Measurements from ENCODE around the gene DPF3.

DPF3 gene

DNA sequence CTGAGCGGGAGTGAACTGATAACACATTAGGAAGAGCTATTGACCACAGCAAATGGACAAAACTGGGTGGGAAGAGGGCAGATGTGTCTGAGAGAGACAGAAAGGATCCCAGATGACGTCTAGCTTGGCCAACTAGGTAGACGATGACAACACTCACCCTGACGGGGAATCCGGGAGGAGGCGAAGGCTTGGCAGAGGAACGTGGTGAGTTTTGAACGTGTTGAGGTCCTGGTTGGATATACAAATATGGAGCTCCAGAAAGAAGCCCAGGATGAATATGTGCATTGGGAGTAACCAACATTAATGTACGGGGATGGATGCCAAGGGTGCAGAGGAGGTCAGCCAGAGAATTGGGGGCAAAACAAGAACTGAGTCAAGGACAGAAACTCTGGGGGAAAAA, 60.7 kb downstream of the DPF3 start:
- DNase-seq: no peak

- no peak for DNase-seq
Observed at GRCh38 chr14:72830786-72831594, 62.9 kb downstream of the DPF3 start.

GRCh38 chr14:72830356-72830755, 63.5 kb downstream of the DPF3 start:
- no peak for DNase-seq

GRCh38 chr14:72828604-72829003, 65.3 kb downstream of the DPF3 start:
- DNase-seq: no peak

GRCh38 chr14:72826039-72826438, 67.9 kb downstream of the DPF3 start:
- DNase-seq: no peak

DNA sequence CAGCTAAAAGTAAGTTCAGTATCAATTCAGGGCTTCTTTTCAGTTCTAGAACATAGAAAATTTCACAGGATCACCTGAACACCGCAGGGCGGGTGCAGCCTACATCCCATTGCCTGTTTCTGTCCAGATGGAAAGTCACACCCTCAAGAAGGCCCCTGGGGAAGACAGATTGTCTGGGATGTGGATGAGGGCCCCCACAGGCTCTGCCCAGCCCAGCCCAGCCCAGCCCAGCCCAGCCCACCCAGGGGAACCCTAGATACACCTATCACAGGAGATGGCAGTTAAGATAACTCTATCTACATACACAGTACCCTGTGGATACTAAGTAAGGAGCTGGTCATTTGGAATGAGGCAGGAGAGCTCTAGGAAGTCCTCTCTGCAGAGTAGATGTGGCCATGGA, 68.4 kb downstream of the DPF3 start:
- DNase-seq: no peak

DNA sequence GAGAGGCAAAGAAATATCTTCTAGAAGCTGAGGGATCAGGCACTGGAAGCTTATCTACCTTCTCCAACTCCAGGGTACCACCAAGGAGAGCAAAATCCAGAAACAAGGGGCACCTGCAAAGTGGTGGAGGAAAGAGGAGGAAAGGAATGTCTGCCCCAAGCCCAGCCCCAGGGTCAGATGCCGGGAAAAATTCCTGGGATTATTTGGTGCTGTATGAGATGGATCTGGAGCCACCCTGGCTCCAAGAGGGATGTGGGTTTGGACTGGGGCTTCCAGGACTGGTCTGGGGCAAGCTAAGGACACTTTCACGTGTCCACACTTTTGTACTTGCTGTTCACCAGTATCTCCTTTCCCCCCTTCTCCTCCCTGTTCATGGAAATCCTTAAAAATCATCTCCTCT, 69.8 kb downstream of the DPF3 start:
- no peak for DNase-seq

DNA sequence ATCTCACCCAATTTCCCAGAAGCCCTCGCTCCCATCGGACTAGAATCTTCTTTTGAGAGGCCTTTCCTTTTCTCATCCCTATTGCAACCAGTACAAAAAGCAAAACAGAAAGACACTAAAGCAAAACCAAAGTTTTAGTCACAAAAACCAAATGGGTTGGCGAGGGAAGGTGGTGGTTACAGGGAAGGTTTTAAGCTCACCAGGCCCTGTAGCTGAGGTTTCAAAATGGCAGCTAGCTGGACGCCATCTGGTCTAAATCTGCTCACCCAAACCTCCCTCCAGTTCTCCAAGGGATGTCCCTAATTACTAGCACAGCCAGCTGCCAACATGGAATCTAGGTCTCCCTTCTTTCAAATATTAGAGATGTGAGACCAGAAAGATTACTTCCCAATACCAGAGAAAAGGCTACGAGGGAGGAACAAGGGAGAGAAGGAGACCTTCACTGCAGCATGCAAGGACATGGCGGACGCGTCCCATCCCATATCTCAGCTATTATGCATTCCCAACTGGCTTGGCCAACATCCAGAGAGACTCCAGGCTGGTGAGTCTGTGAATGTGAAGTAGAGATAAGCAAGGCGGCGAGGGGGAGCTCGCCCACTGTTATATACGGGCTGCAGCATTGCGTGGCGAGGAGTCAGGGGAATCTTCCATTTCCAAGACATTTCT, 70.8 kb downstream of the DPF3 start:
- DNase-seq: no peak

DNA sequence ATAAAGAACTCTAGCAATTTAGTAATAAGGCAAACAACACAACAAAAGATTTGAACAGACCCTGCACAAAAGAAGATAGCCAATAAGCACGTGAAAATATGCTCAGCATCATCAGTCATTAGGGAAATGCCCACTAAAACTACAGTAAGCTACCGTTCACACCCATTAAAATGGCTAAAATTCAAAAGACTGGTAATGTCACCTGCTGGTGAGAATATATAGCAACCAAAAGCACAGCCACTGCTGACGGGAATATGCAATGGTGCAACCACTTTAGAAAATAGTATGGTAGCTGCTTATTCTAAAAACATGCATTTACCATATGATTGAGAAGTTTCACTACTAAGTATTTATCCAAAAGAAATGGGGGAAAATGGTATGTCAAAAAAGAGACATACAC, 74.9 kb downstream of the DPF3 start:
- DNase-seq: no peak

DNA sequence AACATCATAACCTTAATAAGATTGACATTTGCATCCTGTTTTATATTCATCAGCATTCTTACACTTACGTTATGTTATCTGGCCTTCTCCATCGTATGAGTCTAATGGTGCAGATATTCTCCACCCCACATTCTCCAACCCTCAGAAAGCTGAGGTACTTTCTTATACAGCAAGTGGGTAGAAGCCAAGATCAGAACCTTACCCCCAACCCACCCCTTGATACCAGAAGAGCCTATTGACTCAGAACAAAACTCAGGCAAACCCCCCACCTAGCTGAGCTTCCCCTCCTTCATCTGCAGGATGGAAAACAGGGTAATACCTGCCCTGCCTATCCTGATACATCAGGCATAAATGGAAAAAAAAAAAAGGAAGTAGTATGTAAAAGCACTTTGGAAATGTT, 77.6 kb downstream of the DPF3 start:
- DNase-seq: no peak

DNA sequence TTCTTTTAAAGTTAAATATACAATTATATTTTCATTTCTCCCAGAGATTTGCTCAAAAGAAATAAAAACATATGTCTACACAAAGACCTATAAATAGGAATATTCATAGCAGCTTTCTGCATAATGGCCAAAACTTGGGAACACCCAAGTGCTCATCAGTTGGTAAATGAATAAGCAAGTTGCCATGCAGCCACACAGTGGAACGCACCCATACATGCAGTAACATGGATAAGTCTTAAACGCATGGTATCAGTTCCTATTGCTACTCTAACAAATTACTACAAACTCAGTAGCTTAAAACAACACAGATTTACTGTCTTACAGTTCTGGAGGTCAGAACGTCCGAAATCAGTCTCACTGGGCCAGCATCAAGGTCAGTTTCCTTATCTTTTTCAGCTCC, 78.5 kb downstream of the DPF3 start:
- DNase-seq: no peak

GRCh38 chr14:72812292-72812851, 81.5 kb downstream of the DPF3 start:
- no peak for DNase-seq

GRCh38 chr14:72810201-72810600, 83.7 kb downstream of the DPF3 start:
- DNase-seq: peak; percentile 43 to 53

DNA sequence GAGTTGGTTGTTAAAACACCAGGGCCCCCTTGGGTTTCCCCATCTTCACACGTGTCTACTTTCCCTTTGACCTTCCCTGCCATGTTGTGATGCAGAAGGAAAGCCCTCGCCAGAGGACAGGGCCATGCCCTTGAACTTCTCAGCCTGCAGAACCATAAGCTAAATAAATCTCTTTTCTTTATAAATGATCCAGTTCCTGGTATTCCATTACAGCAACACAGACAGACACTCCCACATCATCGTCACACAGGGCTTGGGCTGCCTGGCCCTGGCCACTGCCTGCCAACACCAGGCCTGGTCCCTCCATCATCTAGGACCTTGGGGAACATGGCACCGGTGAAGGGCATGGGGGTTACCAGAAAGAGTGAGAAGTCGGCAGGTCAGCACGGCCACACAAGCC, 84.8 kb downstream of the DPF3 start:
- no peak for DNase-seq

GRCh38 chr14:72808564-72808963, 85.3 kb downstream of the DPF3 start:
- no peak for DNase-seq

- DNase-seq: no peak
Observed at GRCh38 chr14:72802588-72802946, 91.3 kb downstream of the DPF3 start.

DNA sequence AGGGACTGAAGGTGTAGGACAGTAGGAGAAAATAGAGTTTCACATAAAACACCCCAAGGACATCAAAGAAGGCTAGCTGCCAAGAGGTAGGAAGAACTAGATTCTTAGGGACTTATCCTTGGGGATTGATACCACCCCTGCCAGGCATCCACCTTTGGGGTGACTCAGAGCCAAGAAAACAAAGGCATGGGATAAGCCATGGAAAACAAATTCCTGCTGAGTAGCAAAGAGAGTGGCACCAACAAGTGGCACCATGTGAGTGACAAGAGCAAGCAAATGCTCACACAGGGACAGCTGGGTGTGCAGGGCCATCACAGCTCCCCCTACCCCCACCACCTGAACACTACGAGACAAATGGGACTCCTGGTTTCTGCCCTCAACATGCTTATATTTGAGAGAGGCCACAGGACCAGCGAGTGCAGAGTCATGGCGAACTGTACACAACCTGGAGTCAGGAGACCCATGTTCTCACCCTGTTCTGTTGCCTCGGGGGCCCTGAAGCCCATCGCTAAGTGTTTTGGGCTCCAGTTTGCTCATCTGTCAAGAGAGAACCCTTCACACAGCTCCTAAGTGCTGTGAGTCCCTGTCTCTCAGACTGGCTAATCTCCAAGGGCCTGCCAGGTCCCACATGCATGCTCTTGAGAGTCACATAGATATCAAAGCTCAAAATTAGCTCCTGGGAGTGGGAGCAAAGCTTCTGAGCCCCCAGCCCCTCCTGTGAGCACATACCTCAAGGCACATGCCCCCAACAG, 91.9 kb downstream of the DPF3 start:
- DNase-seq: no peak

- DNase-seq: no peak
Observed at GRCh38 chr14:72801381-72801812, 92.5 kb downstream of the DPF3 start.

DNA sequence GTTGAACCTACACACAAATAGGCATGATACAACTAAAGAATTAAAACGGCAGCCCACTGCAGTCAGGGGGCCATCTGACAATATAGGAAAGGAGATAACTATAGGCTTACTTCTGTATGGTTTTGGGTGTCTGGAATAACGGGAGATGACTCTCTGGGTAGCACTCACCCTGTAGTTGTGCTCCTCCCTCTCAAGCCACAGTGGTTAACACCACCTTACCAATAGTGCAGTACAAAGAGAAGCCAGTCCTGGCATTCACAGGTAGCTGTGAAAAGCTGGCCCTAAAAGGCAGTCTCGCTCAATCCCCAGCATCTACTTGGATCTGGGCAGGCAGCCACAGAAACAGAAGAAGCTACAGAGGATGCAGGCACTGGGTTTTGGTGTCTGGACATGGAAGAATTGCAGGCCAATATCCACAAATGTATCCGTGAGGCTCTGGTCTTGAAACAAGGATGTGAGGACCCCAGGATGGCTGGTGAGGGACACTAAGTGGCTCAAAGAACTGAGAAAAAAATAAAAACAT, 93.0 kb downstream of the DPF3 start:
- DNase-seq: no peak

DNA sequence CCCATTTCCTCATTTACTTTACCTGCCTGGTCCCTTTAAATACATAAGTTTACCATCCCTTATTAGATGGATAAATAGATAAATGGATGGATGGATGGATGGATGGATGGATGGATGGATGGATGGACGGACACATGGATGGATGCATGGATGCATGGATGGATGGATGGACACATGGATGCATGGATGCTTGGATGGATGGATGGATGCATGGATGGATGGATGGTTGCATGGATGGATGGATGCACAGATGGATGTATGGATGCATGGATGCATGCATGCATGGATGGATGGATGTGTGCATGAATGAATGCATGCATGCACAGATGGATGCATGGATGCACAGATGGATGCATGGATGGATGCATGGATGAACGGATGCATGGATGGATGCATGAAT, 93.6 kb downstream of the DPF3 start:
- no peak for DNase-seq

DNA sequence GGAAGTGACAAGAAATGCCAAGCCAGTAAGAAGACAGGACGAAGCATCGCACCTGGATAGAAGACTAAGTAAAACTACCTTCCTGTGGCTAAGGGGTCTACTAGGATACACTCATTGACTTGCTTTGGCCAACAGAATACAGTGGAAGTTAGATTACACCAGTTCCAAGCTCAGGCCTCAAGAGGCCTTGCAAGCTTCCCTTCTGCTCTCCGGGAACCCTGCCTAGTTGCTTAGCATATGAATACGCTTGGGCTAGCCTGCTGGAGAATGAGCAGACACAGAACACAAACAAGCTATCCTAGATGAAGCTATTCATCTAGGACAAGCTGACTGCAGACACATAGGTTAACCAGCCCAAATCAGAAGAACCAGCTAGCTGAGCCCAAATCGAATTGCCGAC, 97.0 kb downstream of the DPF3 start:
- DNase-seq: no peak

- DNase-seq: no peak
Observed at GRCh38 chr14:72793156-72793939, 100.6 kb downstream of the DPF3 start.
